K562 (cell line): ENCODE data around the gene LONRF3. TPM values are rescaled to one million over a fixed set of nuclear protein-coding genes. Genes with fewer than 3 reads are reported as not detected.

Experiments
- ATAC-seq: fragments of 200-7000 bp; cut with Tn5 transposase; 3 replicates; pipeline ENCODE4 v1.9.1; 2020; ENCODE audit warnings: moderate library complexity
- BruUV-seq: library from RNA; stranded (reverse); fragments of 400-500 nt; replicated peaks from 2 replicates; lab custom pipeline; 2021; lab: Mats Ljungman, UMichigan
- CTCF ChIA-PET: fragments of 300-600 bp; formaldehyde crosslinking; extraction: SDS; loops from one replicate; lab custom pipeline; 2021; ENCODE audit warnings: low intra/inter-chr PET ratio; lab: Yijun Ruan, JAX
- POLR2A ChIA-PET: fragments of 300-600, 350-650 bp; sonication (Branson Sonifier 250); formaldehyde crosslinking; extraction: SDS; loops from one replicate; lab custom pipeline; 2021; ENCODE audit warnings: antibody characterized with exemption, inconsistent platforms; lab: Yijun Ruan, JAX
- DNase-seq, 4 experiments: peaks; one replicate each; pipeline versions ENCODE4 v3.0.0 to v3.0.0-alpha.2; 2011 to 2018; ENCODE audit warnings: low spot score in 3 of 4, mixed read lengths in 3 of 4; ENCODE audit errors: extremely low read depth in 1 of 4
- FAIRE-seq: peaks from 2 replicates; lab custom pipeline; 2011; peaks lifted over from hg19 to GRCh38; lab: Jason Lieb, UNC
- H2AFZ ChIP-seq: 2 replicates; pipeline ENCODE4 v1.6.0; 2011; ENCODE audit warnings: low read depth, low read length, control low read depth, inconsistent platforms
- H3K27ac ChIP-seq: fragments of 200-600 bp; 3 replicates; pipeline ENCODE4 v1.8.0; 2011; ENCODE audit warnings: low read depth, mild to moderate bottlenecking, control low read depth, inconsistent platforms, low read length, moderate library complexity, mixed read lengths; ENCODE audit errors: extremely low read depth
- H3K27me3 ChIP-seq, 2 experiments: fragments of 300-600 bp in 1 of 2; 2 replicates in 1 of 2; 3 replicates in 1 of 2; pipeline versions ENCODE4 v1.6.0 to v1.8.0; 2011; ENCODE audit warnings: inconsistent platforms in 2 of 2, low read length in 2 of 2, mild to moderate bottlenecking in 1 of 2, mixed read lengths in 1 of 2, moderate library complexity in 1 of 2; ENCODE audit not compliant: control insufficient read depth in 2 of 2, insufficient read depth in 2 of 2
- H3K36me3 ChIP-seq: fragments of 300-600 bp; 3 replicates; pipeline ENCODE4 v1.8.0; 2011; ENCODE audit warnings: mild to moderate bottlenecking, low read length, inconsistent platforms; ENCODE audit not compliant: control insufficient read depth, insufficient read depth
- H3K4me1 ChIP-seq, 2 experiments: fragments of 200-600 bp in 1 of 2; replicated peaks in 1 of 2; 2 replicates in 1 of 2; 3 replicates in 1 of 2; pipeline versions ENCODE4 v1.5.1 to v1.8.0; 2011; ENCODE audit warnings: inconsistent platforms in 2 of 2, low read length in 2 of 2, mild to moderate bottlenecking in 1 of 2, mixed read lengths in 1 of 2, moderate library complexity in 1 of 2; ENCODE audit not compliant: control insufficient read depth in 2 of 2, insufficient read depth in 2 of 2
- H3K4me2 ChIP-seq: 2 replicates; pipeline ENCODE4 v1.6.1; 2011; ENCODE audit warnings: low read length, control low read depth, inconsistent platforms, mixed read lengths; ENCODE audit not compliant: insufficient read depth
- H3K4me3 ChIP-seq: fragments of 200-600 bp; sonication (generic), shearing (Covaris generic); 2 replicates; pipeline ENCODE4 v1.5.1; 2016; ENCODE audit warnings: control low read depth, inconsistent platforms
- H3K79me2 ChIP-seq: fragments of 200-600 bp; 3 replicates; pipeline ENCODE4 v1.8.0; 2011; ENCODE audit warnings: low read length, inconsistent platforms; ENCODE audit not compliant: control insufficient read depth, insufficient read depth
- H3K9ac ChIP-seq, 2 experiments: 2 replicates each; pipeline versions ENCODE4 v1.6.0 to v1.6.1; 2011; ENCODE audit warnings: low read depth in 2 of 2, low read length in 2 of 2, control low read depth in 1 of 2, inconsistent platforms in 1 of 2, mild to moderate bottlenecking in 1 of 2, mixed read lengths in 1 of 2; ENCODE audit not compliant: insufficient read depth in 1 of 2
- H3K9me1 ChIP-seq: one replicate; pipeline ENCODE4 v1.6.0; 2011; ENCODE audit warnings: inconsistent platforms, mild to moderate bottlenecking, low read length, moderate library complexity; ENCODE audit not compliant: control insufficient read depth, insufficient read depth
- H3K9me3 ChIP-seq: replicated peaks from 2 replicates; pipeline ENCODE4 v1.5.1; 2011; ENCODE audit warnings: low read depth, low read length, inconsistent platforms; ENCODE audit not compliant: control insufficient read depth, insufficient read depth
- H4K20me1 ChIP-seq: replicated peaks from 2 replicates; pipeline ENCODE4 v1.6.1; 2011; ENCODE audit warnings: low read length, inconsistent platforms, mixed read lengths; ENCODE audit not compliant: control insufficient read depth, insufficient read depth
- E2F1 ChIP-seq: sonication (generic); formaldehyde crosslinking; IDR thresholded peaks from 2 replicates; pipeline ENCODE4 v1.8.1; 2023; ENCODE audit warnings: mild to moderate bottlenecking, missing genetic modification reagents, moderate library complexity
- HNRNPLL ChIP-seq: fragments of 200-400 bp; formaldehyde crosslinking; IDR thresholded peaks from 2 replicates; pipeline ENCODE4 v1.6.1; 2017; ENCODE audit warnings: low read length, low read depth, mild to moderate bottlenecking; ENCODE audit not compliant: poor library complexity, severe bottlenecking
- KAT8 ChIP-seq: fragments of 450-650 bp; IDR thresholded peaks from 2 replicates; pipeline ENCODE4 v1.6.1; 2016; ENCODE audit warnings: low read depth, mild to moderate bottlenecking
- PTTG1 ChIP-seq: fragments of 450-650 bp; IDR thresholded peaks from 2 replicates; pipeline ENCODE4 v1.6.1; 2016; ENCODE audit warnings: low read depth, mild to moderate bottlenecking, missing genetic modification characterization, missing compliant biosample characterization
- RUNX1 ChIP-seq: sonication (generic); IDR thresholded peaks from 2 replicates; pipeline ENCODE4 v1.6.1; 2016; ENCODE audit warnings: antibody characterized with exemption, low read depth
- SNRNP70 ChIP-seq: fragments of 200-400 bp; formaldehyde crosslinking; optimal IDR thresholded peaks from 2 replicates; pipeline ENCODE3; 2017; ENCODE audit warnings: low read depth, low read length
- TAF15 ChIP-seq: fragments of 200-400 bp; formaldehyde crosslinking; IDR thresholded peaks from 2 replicates; pipeline ENCODE4 v1.6.1; 2017; ENCODE audit warnings: mild to moderate bottlenecking, low read depth, low read length, moderate library complexity
- ZNF239 ChIP-seq: fragments of 250-450 bp; sonication (Bioruptor Pico); IDR thresholded peaks from 2 replicates; pipeline ENCODE4 v1.4.0; 2020; ENCODE audit warnings: mild to moderate bottlenecking
- ZNF324 ChIP-seq: fragments of 250-450 bp; sonication (Bioruptor Pico); IDR thresholded peaks from 2 replicates; pipeline ENCODE4 v1.4.0; 2020; ENCODE audit warnings: mild to moderate bottlenecking
- ZNF398 ChIP-seq: fragments of 250-450 bp; sonication (Bioruptor Pico); IDR thresholded peaks from 2 replicates; pipeline ENCODE4 v1.8.0; 2021; ENCODE audit warnings: moderate library complexity, mild to moderate bottlenecking, inconsistent platforms
- WGBS: fragments of 100-300 bp; shearing (Covaris generic); methylation state at CpG from one replicate; pipeline ENCODE4 v1.1.6; 2016; ENCODE audit warnings: low coverage, mixed read lengths; ENCODE audit not compliant: insufficient coverage; ENCODE audit errors: missing lambda C conversion rate; 5-methylcytosine and 5-hydroxymethylcytosine counted together
- in situ Hi-C: fragments of 300-500 bp; cut with MboI; formaldehyde crosslinking; loops from 4 replicates; pipeline ENCODE4 v1.15.0; 2018; ENCODE audit warnings: inconsistent platforms, mixed read lengths
- intact Hi-C: fragments of 100-400 bp; cut with micrococcal nuclease; formaldehyde crosslinking; loops from 2 replicates; pipeline ENCODE4 v1.14.2; 2022
- polyA plus RNA-seq, 8 experiments: library from polyadenylated mRNA; depleted of rRNA in 4 of 8; stranded (reverse) in 5 of 8; unstranded in 3 of 8; fragments of >200 nt; fragmentation: Nextera tagmentation in 2 of 8; fragmentation: Illumina TruSeq in 1 of 8; extraction: Ambion mirVana in 2 of 8; extraction: Trizol in 1 of 8; gene quantifications; 2 replicates each; pipeline versions ENCODE4 v1.2.1 to v1.2.3, GENCODE V29; 2011 to 2014; ENCODE audit warnings: inconsistent platforms in 1 of 8, missing spikeins in 1 of 8
- total RNA-seq, 7 experiments: library from RNA; depleted of rRNA in 6 of 7; stranded (reverse); fragments of >200 nt in 6 of 7; fragmentation: Illumina TruSeq in 2 of 7; extraction: Trizol in 2 of 7; gene quantifications; 2 replicates each; pipeline versions ENCODE4 v1.2.1 to v1.2.3, GENCODE V29; 2011 to 2021; ENCODE audit warnings: low replicate concordance in 1 of 7

LONRF3 gene
- total and polyA plus RNA-seq, 9 of the 15 experiments (the other 6 are each of a cell fraction or from before 2014, with no cell fraction given), result 1.3 to 22.0 (median 8.7) TPM

- POLR2A ChIA-PET, result no interaction called here
- Histone ChIP-seq H3K27me3 (no peaks in the 10 kb centered on the region), H3K27ac (no peak overlapping the region), H4K20me1 (no peaks in the 10 kb centered on the region), H3K9me3 (no peaks in the 10 kb centered on the region), H3K9me1 (peaks cover 2% of the 10 kb centered on the region), H3K4me1 (no peaks in the 10 kb centered on the region; a peak in 1 of 5 replicates), H3K79me2 (no peaks in the 10 kb centered on the region; the same call in 2 of the 3 replicates), H2AFZ (no peak overlapping the region), H3K36me3 (peaks cover 49% of the 10 kb centered on the region), H3K4me2 (no peak overlapping the region), H3K9ac (no peak overlapping the region), H3K4me3 (no peak overlapping the region)
- CTCF ChIA-PET, result no interaction called here
- no TSS peak for BruUV-seq
- DNase-seq (no peak), FAIRE-seq (no peak), ATAC-seq (no peak)
- in situ Hi-C loops (no loop called here), intact Hi-C loops (no loop called here)
- no peak for TF ChIP-seq E2F1 (CRISPR knock-in tag)
- no peak for TF ChIP-seq ZNF239
- no peak for TF ChIP-seq RUNX1
- no peak for TF ChIP-seq KAT8
- TF ChIP-seq PTTG1 (tag), result no peak
- TF ChIP-seq TAF15, result no peak
- no peak for TF ChIP-seq SNRNP70
- TF ChIP-seq ZNF398, result no peak
- TF ChIP-seq ZNF324 (CRISPR knock-in tag), result no peak
- no peak for TF ChIP-seq HNRNPLL
- WGBS, result 41% methylated on average over 6 of the region's 6 CpGs
Observed at GRCh38 chrX:118983513-118983912, 9.1 kb downstream of the LONRF3 start.
